CD4-positive, alpha-beta T cell treated with Interleukin-2 at 100 ng/mL for 4 hours (primary cell): ENCODE data around the gene PPP1R14B.

ENCODE experiments used
- DNase-seq: peaks from one replicate; pipeline ENCODE4 v3.0.0-alpha.2; 2020; ENCODE audit warnings: low spot score

The PPP1R14B gene

DNA sequence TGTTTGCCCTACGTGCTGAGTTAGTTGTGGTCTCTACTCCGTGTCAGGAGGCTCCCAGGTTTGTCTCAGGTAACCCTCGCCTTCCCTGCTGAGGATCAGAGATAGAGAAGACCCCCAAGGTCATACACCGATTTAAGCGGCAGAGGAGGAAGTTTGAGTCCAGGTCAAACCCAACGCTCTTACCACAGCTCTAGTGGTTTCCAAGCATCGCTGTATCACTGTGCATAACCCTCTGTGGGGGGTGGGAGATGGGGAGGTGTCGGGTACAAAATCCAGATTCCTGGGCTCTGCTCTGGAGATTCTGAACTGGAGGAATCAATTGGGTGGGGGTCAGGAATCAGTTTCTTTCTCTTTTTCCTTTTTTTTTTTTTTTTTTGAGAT is 15.8 kb downstream of the PPP1R14B start:
- no peak for DNase-seq

DNA sequence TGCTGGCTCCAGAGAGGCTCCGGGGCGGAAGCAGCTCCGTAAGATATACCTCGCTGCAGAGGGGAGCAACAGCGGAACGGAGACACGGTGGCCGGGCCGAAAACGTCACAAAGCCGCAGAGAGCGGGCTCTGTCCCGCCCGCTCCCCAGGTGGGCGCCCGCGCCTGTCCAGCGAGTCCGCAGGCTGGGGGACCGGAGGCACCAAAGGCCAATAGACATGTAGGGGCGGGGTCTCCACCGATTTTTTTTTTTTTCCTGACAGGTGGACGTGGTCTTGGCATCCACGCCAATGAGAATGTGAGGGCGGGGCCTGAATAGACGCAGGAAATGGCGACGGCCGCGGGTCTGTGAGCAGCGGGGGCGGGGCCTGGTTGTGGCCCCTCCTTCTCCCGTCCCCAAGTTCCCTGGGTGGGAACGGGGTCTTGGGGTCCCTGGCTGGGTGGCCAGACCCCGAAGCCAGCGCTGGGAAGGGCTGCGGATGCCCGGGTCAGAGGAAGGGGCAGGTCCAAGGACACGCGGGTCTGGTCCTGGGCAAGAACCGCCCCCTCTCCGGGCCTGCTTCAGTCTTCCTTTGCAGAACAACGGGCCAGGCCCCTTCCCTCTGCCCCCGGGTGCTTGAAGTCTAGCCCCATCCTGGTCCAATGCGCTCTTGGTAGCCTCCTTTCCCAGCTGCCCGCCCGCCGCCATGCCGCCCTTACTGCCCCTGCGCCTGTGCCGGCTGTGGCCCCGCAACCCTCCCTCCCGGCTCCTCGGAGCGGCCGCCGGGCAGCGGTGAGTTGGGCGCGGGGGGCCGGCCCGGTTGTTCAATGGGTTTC is 16.4 kb downstream of the PPP1R14B start, which contains the start of gene DNAJC4:
DNAJC4 (plus strand) TSS at position 378 of the 814 bp plus-strand sequence; CDS start at position 685, 307 bp downstream.
- DNase-seq: peak; percentile 88

DNA sequence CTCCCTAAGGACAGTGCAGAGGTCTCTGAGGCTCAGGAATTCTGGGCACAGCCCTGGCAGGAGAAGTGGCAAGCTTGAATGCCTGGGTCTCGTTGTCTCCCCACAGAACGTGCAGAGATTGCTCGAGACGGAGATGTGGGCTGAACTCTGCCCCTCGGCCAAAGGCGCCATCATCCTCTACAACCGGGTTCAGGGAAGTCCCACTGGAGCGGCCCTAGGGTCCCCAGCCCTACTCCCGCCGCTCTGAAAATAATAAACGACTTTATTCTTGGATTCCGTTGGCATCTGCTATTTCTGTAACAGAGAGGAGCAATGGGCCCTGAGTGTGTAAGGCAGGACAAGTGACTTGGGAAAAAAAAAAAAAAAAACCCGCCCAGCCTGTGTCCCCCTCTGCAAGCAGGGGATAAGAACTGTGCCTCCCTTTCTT is 17.0 kb downstream of the PPP1R14B start:
- DNase-seq: no peak

DNA sequence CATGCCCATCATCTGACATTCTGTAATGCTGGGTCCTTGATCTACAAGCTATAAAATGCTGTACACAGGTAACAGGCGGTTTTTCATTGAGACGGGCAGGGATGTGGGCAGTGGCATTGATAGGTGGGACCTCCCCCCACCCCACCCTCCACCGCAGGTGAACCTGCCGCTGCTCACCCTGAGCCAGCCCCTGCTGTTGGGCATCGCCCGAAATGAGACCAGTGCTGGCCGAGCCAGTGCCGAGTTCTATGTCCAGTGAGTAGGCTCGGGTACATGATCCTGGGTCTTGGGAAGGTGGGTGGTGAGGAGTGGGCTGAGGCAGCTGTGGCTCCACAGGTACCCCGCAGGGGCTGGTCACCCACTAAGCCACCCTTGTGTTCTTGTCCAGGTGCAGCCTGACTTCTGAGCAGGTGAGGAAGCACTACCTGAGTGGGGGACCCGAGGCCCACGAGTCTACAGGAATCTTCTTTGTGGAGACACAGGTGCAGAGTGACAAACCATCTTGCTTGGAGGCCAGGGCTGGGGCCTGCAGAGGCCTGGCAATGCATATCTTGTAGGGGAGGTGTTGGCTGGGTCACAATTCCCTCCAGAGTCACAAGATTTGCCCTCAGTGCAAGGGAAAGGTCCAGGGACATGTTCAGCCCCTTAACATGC is 17.5 kb downstream of the PPP1R14B start:
- DNase-seq: no peak

DNA sequence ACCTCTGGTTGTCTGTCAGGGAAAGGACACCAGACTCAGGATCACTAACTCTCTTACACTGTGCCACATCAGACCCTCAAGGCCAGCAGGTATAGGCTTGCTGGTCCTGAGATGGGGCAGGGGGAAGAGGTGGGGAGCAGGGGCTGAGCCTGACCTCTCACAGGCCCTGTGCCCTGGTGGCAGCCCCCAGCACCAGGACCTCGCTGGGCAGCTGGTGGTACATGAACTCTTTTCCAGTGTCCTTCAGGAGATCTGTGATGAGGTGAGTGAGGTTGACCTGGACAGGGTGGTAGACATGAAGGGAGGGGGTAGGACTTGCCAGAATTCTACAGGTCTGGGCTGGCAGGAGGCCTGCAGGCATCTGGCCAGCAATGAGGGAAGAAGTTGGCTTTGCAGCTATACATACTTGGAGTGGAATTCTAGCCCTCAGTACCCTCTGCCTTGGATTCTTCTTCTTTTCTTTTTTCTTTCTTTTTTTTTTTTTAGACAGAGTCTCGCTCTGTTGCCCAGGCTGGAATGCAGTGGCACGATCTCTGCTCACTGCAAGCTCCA is 19.3 kb downstream of the PPP1R14B start:
- no peak for DNase-seq

DNA sequence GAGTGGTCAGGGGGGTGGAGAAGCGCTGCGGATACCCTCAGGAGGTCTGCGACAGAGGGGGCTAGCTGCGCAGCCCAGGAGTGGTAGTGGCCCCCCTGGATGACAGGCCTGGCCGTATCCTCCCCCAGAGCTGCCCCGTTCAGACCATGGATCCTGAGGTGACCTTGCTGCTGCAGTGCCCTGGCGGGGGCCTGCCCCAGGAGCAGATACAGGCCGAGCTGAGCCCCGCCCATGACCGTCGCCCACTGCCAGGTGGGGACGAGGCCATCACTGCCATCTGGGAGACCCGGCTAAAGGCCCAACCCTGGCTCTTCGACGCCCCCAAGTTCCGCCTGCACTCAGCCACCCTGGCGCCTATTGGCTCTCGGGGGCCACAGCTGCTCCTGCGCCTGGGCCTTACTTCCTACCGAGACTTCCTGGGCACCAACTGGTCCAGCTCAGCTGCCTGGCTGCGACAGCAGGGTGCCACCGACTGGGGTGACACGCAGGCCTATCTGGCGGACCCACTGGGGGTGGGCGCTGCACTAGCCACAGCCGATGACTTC is 20.2 kb downstream of the PPP1R14B start:
- DNase-seq: peak; percentile 53

DNA sequence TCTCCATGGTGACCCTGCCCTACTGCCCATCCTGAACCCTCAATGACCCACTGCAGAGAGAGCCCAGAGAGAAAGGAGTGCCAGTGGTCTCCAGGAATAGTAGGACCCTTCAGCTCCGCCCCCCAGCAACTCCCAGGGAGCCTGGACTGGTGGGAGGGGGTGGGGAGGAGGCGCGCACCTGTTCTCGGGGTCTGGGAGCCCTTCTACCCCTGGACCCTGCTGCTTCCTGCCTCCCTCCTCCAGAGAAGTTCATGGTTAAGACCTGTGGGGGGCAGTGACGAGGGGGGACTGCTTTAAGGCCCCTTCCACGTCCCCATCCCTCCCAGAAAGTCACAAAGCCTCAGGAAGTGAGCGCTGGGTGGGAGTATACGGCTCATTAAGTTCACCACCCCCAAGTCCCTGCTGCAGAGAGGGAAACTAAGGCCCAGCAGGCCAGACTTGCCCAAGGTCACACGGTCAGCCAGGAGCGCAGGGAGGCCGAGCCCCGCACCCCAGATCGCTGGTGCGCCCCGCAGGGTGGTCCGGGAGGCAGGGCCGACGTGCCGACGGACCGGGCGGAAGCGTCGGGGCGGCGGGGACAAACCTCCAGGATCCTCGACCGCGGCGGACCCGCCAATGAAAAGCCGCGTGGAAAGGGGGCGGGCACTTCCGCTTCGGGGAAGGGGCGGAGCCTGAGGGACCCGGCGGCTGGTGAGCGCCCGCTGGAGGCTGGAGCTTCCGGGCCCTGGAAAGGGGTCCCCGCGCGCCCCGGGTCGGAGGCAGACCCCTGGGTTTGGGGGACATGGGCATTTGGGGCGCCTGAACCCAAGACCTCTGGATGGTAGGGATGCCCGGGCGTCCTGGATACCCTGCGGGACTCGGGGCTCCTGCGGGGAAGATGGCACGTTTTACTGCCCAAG is 20.9 kb downstream of the PPP1R14B start, which contains the start of the genes NUDT22 and TRPT1:
NUDT22 (plus strand) TSS at position 667 of the 899 bp plus-strand sequence. CDS start 379 bp downstream, outside the sequence.
TRPT1 (minus strand) TSS at position 579 of the 899 bp plus-strand sequence; CDS start at position 253, 326 bp downstream.
- peak; percentile 86 for DNase-seq

DNA sequence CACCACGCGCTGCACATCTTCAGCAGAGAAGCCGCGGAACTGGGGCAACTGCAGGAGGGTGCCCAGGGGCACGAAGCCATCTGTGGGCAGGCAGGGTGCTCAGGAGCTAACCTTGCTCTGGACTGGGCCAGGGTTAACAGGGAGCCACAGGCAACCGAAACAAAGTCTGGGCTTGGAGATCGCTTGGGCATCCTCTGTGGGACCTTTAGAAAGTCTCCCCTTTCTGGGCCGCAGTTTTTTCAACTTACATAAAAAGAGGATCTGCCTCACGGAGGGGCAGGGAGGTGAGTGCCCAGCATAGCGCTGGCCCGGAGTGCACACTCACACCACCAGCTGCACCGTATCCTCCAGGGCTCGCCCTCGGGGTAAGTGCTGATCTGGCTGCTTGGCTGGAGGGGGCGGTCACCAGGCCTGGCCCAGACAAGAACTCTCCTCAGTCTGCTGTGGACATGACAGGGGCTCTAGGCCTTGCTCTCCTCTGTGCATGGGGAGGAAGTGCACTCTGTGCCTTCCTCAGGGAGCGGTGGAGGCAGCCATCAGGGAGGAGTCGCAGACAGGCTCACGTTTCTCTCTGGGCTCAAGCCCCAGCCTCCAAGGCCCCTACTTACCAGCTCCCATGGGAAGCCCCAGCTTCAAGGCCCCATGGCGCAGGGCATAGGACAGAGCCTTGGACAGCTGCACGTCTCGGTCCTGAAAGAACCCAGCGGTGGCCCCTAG is 21.7 kb downstream of the PPP1R14B start:
- DNase-seq: no peak

DNA sequence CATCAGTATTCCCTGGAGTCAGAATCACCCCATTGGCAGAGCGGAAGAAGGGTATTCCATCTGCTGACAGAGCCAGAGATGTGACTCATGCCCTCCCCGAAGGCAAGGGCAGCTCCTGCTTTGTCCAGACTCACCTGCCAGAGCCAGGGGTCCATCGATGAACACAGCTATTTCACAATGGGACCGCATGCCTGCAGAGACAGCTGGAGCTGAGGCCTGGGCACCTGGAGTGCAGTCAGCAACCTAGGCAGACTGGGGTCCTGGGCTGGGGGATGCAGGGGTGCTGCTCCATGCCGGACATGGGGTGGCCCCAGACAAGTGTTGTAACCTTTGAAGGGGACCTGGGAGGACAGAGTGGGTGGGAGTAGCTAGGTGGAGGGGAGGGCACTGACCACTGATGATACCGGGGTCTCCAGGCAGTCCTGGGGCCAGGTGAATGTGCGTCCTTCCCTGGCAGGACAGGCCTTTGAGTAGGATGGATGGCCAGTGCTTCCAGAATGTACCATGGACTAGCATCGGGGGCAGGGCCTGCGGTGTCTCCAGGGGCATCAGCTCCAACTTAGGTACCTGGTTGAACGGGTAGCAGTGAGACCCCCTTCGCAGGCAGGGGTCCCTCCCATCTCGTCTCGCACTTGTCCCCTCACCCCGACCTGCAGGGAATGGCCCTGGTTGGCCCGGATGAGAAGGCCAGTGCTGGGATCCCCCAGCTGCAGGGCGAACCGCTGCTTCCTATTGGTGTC is 22.4 kb downstream of the PPP1R14B start:
- DNase-seq: no peak

DNA sequence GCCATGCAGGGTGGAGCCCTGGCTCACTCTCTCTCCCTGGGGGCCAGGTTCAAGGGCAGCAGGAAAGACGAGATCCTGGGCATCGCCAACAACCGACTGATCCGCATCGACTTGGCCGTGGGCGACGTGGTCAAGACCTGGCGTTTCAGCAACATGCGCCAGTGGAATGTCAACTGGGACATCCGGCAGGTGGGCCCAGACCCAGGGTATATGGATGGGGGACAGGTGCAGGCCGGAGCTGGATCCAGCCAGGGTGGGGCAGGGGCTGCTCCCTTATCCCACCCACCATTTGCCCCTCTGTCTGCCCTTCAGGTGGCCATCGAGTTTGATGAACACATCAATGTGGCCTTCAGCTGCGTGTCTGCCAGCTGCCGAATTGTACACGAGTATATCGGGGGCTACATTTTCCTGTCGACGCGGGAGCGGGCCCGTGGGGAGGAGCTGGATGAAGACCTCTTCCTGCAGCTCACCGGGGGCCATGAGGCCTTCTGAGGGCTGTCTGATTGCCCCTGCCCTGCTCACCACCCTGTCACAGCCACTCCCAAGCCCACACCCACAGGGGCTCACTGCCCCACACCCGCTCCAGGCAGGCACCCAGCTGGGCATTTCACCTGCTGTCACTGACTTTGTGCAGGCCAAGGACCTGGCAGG is 23.6 kb downstream of the PPP1R14B start:
- no peak for DNase-seq

DNA sequence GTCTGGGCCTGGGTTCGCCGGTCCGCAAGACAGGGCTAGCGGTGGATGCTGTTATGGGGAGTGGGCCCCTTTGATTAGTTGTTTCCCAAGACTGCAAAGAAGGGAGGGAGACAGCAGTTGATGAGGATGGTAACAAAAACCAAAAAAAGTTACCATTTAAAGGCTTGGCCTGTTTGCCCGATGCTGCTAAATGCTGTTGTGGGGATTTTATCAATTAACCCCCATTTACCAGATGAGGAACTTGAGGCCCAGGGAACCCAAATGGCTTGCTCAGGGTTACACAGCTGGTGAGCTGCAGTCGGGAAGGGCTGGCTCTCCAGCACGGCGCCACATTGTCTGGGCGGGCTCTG is 24.1 kb downstream of the PPP1R14B start:
- DNase-seq: no peak

DNA sequence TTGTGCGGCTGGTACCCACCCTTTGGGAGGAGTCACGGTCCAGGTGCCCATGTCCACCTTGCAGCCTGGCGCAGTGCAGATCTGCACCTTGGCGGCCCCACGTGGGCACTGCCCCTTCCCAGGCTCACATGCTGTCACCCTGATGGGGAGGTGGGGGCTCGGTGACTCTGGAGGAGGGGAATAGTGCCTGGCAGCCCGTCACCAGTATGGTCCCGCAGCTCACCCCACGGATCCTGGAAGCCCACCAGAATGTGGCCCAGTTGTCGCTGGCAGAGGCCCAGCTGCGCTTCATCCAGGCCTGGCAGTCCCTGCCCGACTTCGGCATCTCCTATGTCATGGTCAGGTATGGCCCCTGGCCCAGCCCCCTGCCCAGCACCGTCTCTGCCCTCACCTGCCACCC is 25.9 kb downstream of the PPP1R14B start:
- no peak for DNase-seq

DNA sequence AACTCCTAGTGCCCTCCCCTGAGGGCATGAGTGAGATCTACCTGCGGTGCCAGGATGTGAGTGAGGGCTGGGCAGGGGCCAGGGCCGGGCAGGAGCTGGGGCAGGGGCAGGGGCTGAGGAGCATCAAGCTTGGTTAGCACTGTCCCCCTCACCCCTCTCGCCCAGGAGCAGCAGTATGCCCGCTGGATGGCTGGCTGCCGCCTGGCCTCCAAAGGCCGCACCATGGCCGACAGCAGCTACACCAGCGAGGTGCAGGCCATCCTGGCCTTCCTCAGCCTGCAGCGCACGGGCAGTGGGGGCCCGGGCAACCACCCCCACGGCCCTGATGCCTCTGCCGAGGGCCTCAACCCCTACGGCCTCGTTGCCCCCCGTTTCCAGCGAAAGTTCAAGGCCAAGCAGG is 26.5 kb downstream of the PPP1R14B start:
- no peak for DNase-seq

DNA sequence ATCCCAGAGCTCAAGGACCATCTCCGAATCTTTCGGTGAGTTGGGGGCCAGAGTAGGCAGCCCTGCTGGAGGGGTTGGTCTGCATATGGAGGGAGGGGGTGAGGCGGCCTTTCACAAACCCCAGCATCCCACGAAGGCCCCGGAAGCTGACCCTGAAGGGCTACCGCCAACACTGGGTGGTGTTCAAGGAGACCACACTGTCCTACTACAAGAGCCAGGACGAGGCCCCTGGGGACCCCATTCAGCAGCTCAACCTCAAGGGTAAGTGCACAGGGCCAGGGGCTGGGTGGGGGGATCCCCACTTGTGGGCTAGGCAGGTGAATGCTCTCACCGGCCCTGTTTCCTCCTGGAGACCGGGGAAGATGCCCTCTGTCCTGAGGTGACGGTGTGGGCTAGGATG is 27.0 kb downstream of the PPP1R14B start:
- no peak for DNase-seq

DNA sequence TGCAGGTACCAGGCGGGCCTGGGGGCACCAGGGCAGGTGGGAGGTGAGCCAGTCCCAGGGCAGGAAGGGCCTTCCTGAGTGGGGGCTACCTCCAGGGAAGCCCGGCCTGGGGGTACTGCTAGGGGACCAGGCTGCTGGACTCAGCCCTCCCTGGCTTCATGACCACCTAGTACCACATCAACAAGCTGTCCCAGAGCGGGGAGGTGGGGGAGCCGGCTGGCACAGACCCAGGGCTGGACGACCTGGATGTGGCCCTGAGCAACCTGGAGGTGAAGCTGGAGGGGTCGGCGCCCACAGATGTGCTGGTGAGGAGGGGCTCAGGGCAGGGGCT is 27.4 kb downstream of the PPP1R14B start:
- no peak for DNase-seq

DNA sequence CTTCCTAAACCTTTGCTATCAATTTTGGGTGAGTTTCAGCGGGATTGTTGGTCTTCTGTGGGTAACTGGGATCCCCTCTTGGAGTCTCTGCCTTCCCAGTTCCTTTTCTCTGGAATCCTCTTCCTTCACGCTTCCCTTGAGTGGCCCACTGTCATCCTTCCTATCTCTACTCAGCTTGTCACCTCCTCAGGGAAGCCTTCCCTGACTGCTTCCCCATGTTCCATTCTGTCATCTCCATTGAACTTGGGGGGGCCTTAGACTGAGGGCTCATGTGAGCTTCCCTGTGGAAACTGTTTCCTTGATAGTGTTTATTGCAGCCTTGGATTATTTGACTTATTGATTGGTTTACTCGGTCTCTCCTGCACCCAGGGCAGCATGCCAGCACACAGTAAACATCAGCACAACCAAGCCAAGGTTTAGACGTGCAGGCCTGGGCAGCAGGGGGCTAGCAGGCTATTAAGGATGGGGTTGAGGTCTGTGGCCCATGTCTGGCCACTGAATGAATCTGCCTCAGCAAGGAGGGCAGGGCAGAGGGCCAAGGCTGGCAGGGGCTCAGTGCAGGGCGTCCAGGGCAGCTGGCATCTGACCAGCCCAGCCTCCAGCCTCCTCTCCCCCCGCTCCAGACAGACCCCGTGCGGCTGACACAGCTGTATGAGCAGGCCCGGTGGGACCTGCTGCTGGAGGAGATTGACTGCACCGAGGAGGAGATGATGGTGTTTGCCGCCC is 28.0 kb downstream of the PPP1R14B start:
- no peak for DNase-seq

DNA sequence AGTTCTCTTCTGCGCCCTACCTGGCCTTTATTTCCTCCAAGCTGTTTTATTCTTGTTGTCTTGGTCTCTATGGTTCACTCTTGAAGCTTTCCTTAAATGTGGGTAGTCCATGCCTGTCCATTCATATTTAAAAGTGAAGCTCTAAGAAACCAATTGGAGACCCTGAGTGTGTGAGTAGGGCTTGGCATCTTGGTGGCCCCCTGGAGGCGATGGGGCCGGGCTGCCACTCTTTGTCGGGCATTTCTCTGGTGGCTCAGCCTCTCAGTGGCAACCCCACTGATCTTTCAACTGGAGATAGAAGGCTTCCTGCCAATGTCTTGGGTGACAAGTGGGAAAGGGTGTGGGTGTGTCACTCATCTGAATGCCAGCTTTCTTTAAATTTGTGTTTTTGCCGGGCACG is 29.9 kb downstream of the PPP1R14B start:
- no peak for DNase-seq

DNA sequence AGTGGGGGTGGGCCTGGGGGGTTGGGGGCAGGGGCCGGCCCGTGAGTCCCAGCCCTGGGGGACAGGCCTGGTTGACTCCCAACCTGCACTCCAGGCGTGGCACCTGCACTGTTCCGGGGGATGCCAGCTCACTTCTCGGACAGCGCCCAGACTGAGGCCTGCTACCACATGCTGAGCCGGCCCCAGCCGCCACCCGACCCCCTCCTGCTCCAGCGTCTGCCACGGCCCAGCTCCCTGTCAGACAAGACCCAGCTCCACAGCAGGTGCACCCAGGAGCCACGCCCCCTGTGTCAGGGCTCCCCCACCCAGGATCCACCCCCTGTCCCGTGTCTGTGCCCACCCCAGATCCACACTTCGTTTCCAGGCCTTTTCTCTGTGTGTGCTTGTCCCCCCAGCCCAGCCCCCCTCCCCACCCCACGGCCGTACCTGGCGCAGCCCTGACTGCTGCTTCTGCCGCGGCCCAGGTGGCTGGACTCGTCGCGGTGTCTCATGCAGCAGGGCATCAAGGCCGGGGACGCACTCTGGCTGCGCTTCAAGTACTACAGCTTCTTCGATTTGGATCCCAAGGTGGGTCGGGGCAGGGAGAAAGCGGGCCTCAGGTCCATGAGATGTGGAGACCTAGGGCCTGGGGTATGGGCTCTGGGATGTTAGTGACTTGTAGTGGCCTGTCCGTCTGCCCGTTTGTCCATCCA is 35.4 kb downstream of the PPP1R14B start:
- DNase-seq: no peak
